GM10266 (cell line): Measurements from ENCODE around the gene SUPT20HL2.
"Not testable (repeated sequence)": the region's sequence is repeated elsewhere in the genome, so short reads cannot be mapped to it uniquely, and the experiment has no call there.

ENCODE experiments used
- DNase-seq: peaks from one replicate; pipeline ENCODE4 v3.0.0; 2012; ENCODE audit errors: extremely low spot score
- CTCF ChIP-seq: IDR thresholded peaks from 2 replicates; pipeline ENCODE4 v1.5.1; 2012; ENCODE audit warnings: mild to moderate bottlenecking, low read depth; ENCODE audit not compliant: control insufficient read depth, insufficient read depth; ENCODE audit errors: missing control alignments

Gene SUPT20HL2

GRCh38 chrX:24314019-24314635, at the start of gene SUPT20HL2:
Gene SUPT20HL2 (minus strand): TSS chrX:24314069. CDS start chrX:24313315, 754 bp downstream.
- no peak for DNase-seq
- TF ChIP-seq CTCF: no peak

- not testable (repeated sequence) for DNase-seq
Measured at GRCh38 chrX:24362089-24362745, 48.3 kb upstream of the SUPT20HL2 start.

GRCh38 chrX:24360272-24360671, 46.4 kb upstream of the SUPT20HL2 start, which contains the start of gene SUPT20HL1:
Gene SUPT20HL1 (plus strand): TSS chrX:24360639. CDS start chrX:24362761, 2,122 bp downstream.
- no peak for TF ChIP-seq CTCF
- no peak for DNase-seq

GRCh38 chrX:24357106-24357505, 43.2 kb upstream of the SUPT20HL2 start:
- DNase-seq: no peak
- TF ChIP-seq CTCF: no peak

GRCh38 chrX:24355095-24355494, 41.2 kb upstream of the SUPT20HL2 start:
- DNase-seq: no peak
- no peak for TF ChIP-seq CTCF

- TF ChIP-seq CTCF: no peak
- no peak for DNase-seq
Measured at GRCh38 chrX:24350217-24350616, 36.3 kb upstream of the SUPT20HL2 start.

GRCh38 chrX:24347881-24348280, 34.0 kb upstream of the SUPT20HL2 start:
- no peak for DNase-seq
- TF ChIP-seq CTCF: no peak
